ENCODE measurements around the gene PTGS2.

PTGS2 gene

DNA sequence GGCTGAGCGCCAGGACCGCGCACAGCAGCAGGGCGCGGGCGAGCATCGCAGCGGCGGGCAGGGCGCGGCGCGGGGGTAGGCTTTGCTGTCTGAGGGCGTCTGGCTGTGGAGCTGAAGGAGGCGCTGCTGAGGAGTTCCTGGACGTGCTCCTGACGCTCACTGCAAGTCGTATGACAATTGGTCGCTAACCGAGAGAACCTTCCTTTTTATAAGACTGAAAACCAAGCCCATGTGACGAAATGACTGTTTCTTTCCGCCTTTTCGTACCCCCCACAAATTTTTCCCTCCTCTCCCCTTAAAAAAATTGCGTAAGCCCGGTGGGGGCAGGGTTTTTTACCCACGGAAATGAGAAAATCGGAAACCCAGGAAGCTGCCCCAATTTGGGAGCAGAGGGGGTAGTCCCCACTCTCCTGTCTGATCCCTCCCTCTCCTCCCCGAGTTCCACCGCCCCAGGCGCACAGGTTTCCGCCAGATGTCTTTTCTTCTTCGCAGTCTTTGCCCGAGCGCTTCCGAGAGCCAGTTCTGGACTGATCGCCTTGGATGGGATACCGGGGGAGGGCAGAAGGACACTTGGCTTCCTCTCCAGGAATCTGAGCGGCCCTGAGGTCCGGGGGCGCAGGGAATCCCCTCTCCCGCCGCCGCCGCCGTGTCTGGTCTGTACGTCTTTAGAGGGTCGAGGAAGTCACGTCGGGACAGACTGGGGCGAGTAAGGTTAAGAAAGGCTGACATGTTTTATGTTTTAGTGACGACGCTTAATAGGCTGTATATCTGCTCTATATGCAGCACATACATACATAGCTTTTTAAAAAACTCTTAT lies at the start of gene PTGS2:
Gene PTGS2, minus strand, starts transcription at position 179 of the 817 bp plus-strand sequence. Its CDS starts 133 bp downstream, at position 46.
- Histone ChIP-seq H3K4me1 (ENCODE audit: control insufficient read depth, insufficient read depth, low read length) (no peaks in the 10 kb centered on the region), H3K36me3 (ENCODE audit: control insufficient read depth in 2 of 2, insufficient read depth in 1 of 2, low read length in 2 of 2) (no peaks in the 10 kb centered on the region), H3K4me3 (ENCODE audit: low read depth, low read length) (peak within 1 kb of the TSS; percentile 62), H3K9me3 (ENCODE audit: control insufficient read depth, insufficient read depth, low read depth, low read length) (no peaks in the 10 kb centered on the region), H3K27ac (ENCODE audit: extremely low read depth, low read depth, low read length) (peak within 1 kb of the TSS; percentile 66)
- CTCF ChIA-PET: interaction anchor here (0.7 to 2.3 kb wide), 10 partner anchors 18 to 305 kb away, joined by 3 to 11 read pairs (median 4); partner anchors contain the start of genes ODR4 and TPR
- POLR2A ChIA-PET: interaction anchor here (0.5 to 1.1 kb wide), 3 partner anchors 9 to 305 kb away, joined by 3 to 4 read pairs (median 3); partner anchors contain the start of genes ODR4 and TPR
- TF ChIP-seq SP7 (tag by site-specific recombination; IDR thresholded peaks at IDR 0.05) (peak; percentile 37; the same call in 1 of the 2 replicates), ZNF670 (tag by site-specific recombination; IDR thresholded peaks at IDR 0.05; ENCODE audit: low read depth) (no peak), ZNF701 (tag by site-specific recombination; IDR thresholded peaks at IDR 0.05) (no peak), ZBTB1 (tag by site-specific recombination; IDR thresholded peaks at IDR 0.05) (no peak), TCF7L2 (IDR thresholded peaks at IDR 0.05; ENCODE audit: borderline replicate concordance, low read depth, low read length) (no peak), ZNF121 (tag by site-specific recombination; IDR thresholded peaks at IDR 0.05) (no peak), ZNF837 (tag by site-specific recombination; IDR thresholded peaks at IDR 0.05) (no peak), ZNF112 (tag by site-specific recombination; IDR thresholded peaks at IDR 0.05) (no peak), GFI1B (tag by site-specific recombination; IDR thresholded peaks at IDR 0.05) (no peak), ZNF335 (tag by site-specific recombination; conservative IDR thresholded peaks at IDR 0.05) (peak; percentile 58; the same call in 1 of the 2 replicates), ZNF585B (tag by site-specific recombination; IDR thresholded peaks at IDR 0.05) (no peak), KLF16 (tag by site-specific recombination; IDR thresholded peaks at IDR 0.05) (no peak)
- TF ChIP-seq, protein P1, sequence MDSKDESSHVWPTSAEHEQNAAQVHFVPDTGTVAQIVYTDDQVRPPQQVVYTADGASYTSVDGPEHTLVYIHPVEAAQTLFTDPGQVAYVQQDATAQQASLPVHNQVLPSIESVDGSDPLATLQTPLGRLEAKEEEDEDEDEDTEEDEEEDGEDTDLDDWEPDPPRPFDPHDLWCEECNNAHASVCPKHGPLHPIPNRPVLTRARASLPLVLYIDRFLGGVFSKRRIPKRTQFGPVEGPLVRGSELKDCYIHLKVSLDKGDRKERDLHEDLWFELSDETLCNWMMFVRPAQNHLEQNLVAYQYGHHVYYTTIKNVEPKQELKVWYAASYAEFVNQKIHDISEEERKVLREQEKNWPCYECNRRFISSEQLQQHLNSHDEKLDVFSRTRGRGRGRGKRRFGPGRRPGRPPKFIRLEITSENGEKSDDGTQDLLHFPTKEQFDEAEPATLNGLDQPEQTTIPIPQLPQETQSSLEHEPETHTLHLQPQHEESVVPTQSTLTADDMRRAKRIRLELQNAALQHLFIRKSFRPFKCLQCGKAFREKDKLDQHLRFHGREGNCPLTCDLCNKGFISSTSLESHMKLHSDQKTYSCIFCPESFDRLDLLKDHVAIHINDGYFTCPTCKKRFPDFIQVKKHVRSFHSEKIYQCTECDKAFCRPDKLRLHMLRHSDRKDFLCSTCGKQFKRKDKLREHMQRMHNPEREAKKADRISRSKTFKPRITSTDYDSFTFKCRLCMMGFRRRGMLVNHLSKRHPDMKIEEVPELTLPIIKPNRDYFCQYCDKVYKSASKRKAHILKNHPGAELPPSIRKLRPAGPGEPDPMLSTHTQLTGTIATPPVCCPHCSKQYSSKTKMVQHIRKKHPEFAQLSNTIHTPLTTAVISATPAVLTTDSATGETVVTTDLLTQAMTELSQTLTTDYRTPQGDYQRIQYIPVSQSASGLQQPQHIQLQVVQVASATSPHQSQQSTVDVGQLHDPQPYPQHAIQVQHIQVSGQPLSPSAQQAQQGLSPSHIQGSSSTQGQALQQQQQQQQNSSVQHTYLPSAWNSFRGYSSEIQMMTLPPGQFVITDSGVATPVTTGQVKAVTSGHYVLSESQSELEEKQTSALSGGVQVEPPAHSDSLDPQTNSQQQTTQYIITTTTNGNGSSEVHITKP (tag by site-specific recombination; IDR thresholded peaks at IDR 0.05): peak; percentile 85
- TF ChIP-seq, protein P2, sequence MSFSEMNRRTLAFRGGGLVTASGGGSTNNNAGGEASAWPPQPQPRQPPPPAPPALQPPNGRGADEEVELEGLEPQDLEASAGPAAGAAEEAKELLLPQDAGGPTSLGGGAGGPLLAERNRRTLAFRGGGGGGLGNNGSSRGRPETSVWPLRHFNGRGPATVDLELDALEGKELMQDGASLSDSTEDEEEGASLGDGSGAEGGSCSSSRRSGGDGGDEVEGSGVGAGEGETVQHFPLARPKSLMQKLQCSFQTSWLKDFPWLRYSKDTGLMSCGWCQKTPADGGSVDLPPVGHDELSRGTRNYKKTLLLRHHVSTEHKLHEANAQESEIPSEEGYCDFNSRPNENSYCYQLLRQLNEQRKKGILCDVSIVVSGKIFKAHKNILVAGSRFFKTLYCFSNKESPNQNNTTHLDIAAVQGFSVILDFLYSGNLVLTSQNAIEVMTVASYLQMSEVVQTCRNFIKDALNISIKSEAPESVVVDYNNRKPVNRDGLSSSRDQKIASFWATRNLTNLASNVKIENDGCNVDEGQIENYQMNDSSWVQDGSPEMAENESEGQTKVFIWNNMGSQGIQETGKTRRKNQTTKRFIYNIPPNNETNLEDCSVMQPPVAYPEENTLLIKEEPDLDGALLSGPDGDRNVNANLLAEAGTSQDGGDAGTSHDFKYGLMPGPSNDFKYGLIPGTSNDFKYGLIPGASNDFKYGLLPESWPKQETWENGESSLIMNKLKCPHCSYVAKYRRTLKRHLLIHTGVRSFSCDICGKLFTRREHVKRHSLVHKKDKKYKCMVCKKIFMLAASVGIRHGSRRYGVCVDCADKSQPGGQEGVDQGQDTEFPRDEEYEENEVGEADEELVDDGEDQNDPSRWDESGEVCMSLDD (tag by site-specific recombination; IDR thresholded peaks at IDR 0.05): no peak
- TF ChIP-seq, protein P3, sequence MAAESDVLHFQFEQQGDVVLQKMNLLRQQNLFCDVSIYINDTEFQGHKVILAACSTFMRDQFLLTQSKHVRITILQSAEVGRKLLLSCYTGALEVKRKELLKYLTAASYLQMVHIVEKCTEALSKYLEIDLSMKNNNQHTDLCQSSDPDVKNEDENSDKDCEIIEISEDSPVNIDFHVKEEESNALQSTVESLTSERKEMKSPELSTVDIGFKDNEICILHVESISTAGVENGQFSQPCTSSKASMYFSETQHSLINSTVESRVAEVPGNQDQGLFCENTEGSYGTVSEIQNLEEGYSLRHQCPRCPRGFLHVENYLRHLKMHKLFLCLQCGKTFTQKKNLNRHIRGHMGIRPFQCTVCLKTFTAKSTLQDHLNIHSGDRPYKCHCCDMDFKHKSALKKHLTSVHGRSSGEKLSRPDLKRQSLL (tag by site-specific recombination; IDR thresholded peaks at IDR 0.05): no peak
- TF ChIP-seq, protein P4, sequence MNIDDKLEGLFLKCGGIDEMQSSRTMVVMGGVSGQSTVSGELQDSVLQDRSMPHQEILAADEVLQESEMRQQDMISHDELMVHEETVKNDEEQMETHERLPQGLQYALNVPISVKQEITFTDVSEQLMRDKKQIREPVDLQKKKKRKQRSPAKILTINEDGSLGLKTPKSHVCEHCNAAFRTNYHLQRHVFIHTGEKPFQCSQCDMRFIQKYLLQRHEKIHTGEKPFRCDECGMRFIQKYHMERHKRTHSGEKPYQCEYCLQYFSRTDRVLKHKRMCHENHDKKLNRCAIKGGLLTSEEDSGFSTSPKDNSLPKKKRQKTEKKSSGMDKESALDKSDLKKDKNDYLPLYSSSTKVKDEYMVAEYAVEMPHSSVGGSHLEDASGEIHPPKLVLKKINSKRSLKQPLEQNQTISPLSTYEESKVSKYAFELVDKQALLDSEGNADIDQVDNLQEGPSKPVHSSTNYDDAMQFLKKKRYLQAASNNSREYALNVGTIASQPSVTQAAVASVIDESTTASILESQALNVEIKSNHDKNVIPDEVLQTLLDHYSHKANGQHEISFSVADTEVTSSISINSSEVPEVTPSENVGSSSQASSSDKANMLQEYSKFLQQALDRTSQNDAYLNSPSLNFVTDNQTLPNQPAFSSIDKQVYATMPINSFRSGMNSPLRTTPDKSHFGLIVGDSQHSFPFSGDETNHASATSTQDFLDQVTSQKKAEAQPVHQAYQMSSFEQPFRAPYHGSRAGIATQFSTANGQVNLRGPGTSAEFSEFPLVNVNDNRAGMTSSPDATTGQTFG (tag by site-specific recombination; IDR thresholded peaks at IDR 0.05; ENCODE audit: borderline replicate concordance): no peak
- TF ChIP-seq, protein P5, sequence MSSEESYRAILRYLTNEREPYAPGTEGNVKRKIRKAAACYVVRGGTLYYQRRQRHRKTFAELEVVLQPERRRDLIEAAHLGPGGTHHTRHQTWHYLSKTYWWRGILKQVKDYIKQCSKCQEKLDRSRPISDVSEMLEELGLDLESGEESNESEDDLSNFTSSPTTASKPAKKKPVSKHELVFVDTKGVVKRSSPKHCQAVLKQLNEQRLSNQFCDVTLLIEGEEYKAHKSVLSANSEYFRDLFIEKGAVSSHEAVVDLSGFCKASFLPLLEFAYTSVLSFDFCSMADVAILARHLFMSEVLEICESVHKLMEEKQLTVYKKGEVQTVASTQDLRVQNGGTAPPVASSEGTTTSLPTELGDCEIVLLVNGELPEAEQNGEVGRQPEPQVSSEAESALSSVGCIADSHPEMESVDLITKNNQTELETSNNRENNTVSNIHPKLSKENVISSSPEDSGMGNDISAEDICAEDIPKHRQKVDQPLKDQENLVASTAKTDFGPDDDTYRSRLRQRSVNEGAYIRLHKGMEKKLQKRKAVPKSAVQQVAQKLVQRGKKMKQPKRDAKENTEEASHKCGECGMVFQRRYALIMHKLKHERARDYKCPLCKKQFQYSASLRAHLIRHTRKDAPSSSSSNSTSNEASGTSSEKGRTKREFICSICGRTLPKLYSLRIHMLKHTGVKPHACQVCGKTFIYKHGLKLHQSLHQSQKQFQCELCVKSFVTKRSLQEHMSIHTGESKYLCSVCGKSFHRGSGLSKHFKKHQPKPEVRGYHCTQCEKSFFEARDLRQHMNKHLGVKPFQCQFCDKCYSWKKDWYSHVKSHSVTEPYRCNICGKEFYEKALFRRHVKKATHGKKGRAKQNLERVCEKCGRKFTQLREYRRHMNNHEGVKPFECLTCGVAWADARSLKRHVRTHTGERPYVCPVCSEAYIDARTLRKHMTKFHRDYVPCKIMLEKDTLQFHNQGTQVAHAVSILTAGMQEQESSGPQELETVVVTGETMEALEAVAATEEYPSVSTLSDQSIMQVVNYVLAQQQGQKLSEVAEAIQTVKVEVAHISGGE (tag by site-specific recombination; conservative IDR thresholded peaks at IDR 0.05; ENCODE audit: low read depth): no peak; the same call in 1 of the 2 replicates
- TF ChIP-seq, protein P6, sequence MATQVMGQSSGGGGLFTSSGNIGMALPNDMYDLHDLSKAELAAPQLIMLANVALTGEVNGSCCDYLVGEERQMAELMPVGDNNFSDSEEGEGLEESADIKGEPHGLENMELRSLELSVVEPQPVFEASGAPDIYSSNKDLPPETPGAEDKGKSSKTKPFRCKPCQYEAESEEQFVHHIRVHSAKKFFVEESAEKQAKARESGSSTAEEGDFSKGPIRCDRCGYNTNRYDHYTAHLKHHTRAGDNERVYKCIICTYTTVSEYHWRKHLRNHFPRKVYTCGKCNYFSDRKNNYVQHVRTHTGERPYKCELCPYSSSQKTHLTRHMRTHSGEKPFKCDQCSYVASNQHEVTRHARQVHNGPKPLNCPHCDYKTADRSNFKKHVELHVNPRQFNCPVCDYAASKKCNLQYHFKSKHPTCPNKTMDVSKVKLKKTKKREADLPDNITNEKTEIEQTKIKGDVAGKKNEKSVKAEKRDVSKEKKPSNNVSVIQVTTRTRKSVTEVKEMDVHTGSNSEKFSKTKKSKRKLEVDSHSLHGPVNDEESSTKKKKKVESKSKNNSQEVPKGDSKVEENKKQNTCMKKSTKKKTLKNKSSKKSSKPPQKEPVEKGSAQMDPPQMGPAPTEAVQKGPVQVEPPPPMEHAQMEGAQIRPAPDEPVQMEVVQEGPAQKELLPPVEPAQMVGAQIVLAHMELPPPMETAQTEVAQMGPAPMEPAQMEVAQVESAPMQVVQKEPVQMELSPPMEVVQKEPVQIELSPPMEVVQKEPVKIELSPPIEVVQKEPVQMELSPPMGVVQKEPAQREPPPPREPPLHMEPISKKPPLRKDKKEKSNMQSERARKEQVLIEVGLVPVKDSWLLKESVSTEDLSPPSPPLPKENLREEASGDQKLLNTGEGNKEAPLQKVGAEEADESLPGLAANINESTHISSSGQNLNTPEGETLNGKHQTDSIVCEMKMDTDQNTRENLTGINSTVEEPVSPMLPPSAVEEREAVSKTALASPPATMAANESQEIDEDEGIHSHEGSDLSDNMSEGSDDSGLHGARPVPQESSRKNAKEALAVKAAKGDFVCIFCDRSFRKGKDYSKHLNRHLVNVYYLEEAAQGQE (tag by site-specific recombination; IDR thresholded peaks at IDR 0.05): no peak
